Stimulated activated CD8-positive, alpha-beta memory T cell treated with anti-CD3 and anti-CD28 coated beads, Interleukin-12 subunit alpha, Interleukin-12 subunit beta, amount 100 ng/mL, for 4 hours (primary cell): ENCODE measurements around the gene ACYP2.
"Not testable (repeated sequence)": the region's sequence is repeated elsewhere in the genome, so short reads cannot be mapped to it uniquely, and the experiment has no call there.

Source experiments
- DNase-seq: peaks from one replicate; pipeline ENCODE4 v3.0.0-alpha.2; 2020; ENCODE audit warnings: low read depth

ACYP2 gene

GRCh38 chr2:54115284-54116137, at the start of gene ACYP2:
Gene ACYP2 (plus strand): TSS chr2:54115615.
- peak; percentile 84 for DNase-seq

GRCh38 chr2:54065891-54066290, 49.5 kb upstream of the ACYP2 start:
- no peak for DNase-seq

GRCh38 chr2:54067851-54068375, 47.5 kb upstream of the ACYP2 start:
- no peak for DNase-seq

- not testable (repeated sequence) for DNase-seq
Measured at GRCh38 chr2:54072483-54072882, 42.9 kb upstream of the ACYP2 start.

- no peak for DNase-seq
Measured at GRCh38 chr2:54073796-54074195, 41.6 kb upstream of the ACYP2 start.

GRCh38 chr2:54074606-54075341, 40.6 kb upstream of the ACYP2 start:
- no peak for DNase-seq

GRCh38 chr2:54076586-54076985, 38.8 kb upstream of the ACYP2 start:
- no peak for DNase-seq

- DNase-seq = no peak
Measured at GRCh38 chr2:54077088-54077900, 38.1 kb upstream of the ACYP2 start.

GRCh38 chr2:54079331-54079730, 36.1 kb upstream of the ACYP2 start:
- DNase-seq = no peak

- no peak for DNase-seq
Measured at GRCh38 chr2:54081574-54081973, 33.8 kb upstream of the ACYP2 start.

- no peak for DNase-seq
Measured at GRCh38 chr2:54083021-54083420, 32.4 kb upstream of the ACYP2 start.

- no peak for DNase-seq
Measured at GRCh38 chr2:54083445-54083844, 32.0 kb upstream of the ACYP2 start.

GRCh38 chr2:54084600-54084999, 30.8 kb upstream of the ACYP2 start:
- no peak for DNase-seq

GRCh38 chr2:54085069-54085468, 30.3 kb upstream of the ACYP2 start:
- DNase-seq = no peak

- DNase-seq = no peak
Measured at GRCh38 chr2:54086157-54086556, 29.3 kb upstream of the ACYP2 start.

- no peak for DNase-seq
Measured at GRCh38 chr2:54088191-54088634, 27.2 kb upstream of the ACYP2 start.

GRCh38 chr2:54088719-54089118, 26.7 kb upstream of the ACYP2 start:
- no peak for DNase-seq

GRCh38 chr2:54090521-54091117, 24.8 kb upstream of the ACYP2 start:
- no peak for DNase-seq

- DNase-seq = no peak
Measured at GRCh38 chr2:54092940-54093339, 22.5 kb upstream of the ACYP2 start.

- not testable (repeated sequence) for DNase-seq
Measured at GRCh38 chr2:54095406-54095805, 20.0 kb upstream of the ACYP2 start.

- DNase-seq = not testable (repeated sequence)
Measured at GRCh38 chr2:54096141-54096540, 19.3 kb upstream of the ACYP2 start.

GRCh38 chr2:54097124-54097523, 18.3 kb upstream of the ACYP2 start:
- no peak for DNase-seq
